NCI-H345 (cell line): Measurements from ENCODE around the gene CAV3.
A peak's percentile ranks its signal among the peaks of the same experiment; 100 is the strongest.
"Not testable (repeated sequence)": the region's sequence is repeated elsewhere in the genome, so short reads cannot be mapped to it uniquely, and the experiment has no call there.

Experiments used
- DNase-seq: peaks from one replicate; lab custom pipeline; 2025; lab: John Stamatoyannopoulos, UW

CAV3 gene

GRCh38 chr3:8733332-8734094 lies at the start of gene CAV3:
TSS of gene CAV3 (plus strand) at chr3:8733802. CDS start at chr3:8733877, 75 bp downstream.
- DNase-seq: no peak

DNA sequence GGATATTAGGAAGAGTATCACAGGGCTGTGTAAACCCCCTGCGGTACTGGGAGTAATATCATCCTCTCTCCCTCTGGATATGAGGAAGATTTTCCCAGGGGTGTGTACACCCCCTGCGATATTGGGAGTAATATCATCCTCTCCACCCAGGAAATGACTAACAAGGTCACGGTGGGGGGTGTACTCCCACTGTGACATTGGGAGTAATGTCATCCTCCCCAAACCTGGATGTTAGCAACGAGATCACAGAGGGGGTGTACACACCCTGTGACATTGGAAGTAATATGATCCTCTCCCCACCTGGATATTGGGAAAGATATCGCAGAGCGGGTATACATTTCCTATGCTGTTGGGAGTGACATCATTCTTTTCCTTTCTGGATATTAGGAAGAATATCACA lies 48.6 kb upstream of the CAV3 start:
- DNase-seq: not testable (repeated sequence)

DNA sequence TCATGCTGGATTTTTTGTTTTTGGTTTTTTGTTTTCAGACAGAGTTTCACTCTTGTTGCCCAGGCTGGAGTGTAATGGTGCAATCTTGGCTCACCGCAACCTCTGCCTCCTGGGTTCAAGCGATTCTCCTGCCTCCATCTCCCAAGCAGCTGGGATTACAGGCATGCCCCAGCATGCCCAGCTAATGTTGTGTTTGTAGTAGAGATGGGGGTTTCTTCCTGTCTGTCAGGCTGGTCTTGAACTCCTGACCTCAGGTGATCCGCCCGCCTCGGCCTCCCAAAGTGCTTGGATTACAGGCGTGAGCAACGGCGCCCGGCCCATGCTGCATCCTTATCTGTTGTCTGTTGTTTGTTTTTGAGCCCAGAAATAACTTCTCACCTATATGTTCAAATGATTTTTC lies 42.3 kb upstream of the CAV3 start:
- not testable (repeated sequence) for DNase-seq

DNA sequence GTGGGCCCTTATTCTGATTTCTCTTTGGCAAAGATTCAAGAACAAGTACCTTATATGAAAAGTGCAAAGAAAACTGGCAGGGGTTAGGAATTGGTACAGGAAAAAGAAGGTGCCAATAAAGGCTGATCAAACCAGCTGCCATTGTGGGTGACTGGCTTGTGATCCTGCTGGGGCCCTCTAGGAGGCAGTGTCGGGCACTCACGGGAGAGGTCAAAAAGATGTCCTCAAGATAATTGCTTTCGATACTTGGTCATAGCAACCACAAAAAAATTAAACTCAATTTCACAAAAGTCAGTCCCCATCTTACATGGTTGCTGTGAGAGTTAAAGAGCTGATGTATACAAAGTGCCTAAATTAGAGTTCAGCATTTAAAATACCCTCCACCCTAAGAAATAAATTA lies 31.0 kb upstream of the CAV3 start:
- DNase-seq: no peak

- no peak for DNase-seq
These were observed 28.0 kb upstream of the CAV3 start for GRCh38 chr3:8705575-8705974.

- no peak for DNase-seq
These were observed 24.3 kb upstream of the CAV3 start for GRCh38 chr3:8709287-8709686.

DNA sequence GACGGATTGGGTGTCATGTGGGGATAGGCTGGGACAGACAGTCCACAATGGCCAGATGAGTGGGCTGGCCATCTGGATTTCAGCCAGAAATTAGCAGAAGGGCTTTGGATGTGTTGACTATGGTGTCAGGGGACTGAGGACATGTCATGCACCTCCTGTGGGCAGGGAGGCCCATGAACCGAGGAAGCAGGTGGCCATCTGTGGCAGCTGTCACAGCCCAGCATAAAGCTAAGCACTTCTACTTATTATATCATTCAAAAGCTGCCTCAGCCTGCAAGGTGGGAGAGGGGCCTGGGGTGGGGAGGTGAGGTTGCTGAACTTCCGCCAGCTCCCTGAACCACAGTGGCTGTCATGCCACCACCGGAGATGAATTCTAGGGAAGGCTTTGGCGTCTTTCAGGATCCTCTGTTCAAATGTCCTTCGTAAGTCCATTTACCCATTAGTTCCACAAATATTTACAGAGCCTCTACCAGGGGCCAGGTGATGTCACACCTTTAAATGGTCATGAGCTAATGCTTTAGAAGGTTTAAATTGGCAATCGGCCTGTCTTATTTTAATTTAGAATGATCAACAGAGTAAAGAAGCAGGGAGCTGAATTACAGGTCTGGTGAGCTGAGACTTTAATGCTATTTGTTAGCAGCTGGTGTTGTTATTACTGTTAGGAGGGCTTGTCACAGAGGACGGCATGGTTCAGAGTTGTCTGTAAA lies 23.6 kb upstream of the CAV3 start:
- peak; percentile 56 for DNase-seq

- DNase-seq: peak; percentile 37
These were observed 21.3 kb upstream of the CAV3 start for GRCh38 chr3:8712045-8712907.

GRCh38 chr3:8712908-8713255 lies 20.7 kb upstream of the CAV3 start:
- DNase-seq: no peak

GRCh38 chr3:8713901-8714759 lies 19.5 kb upstream of the CAV3 start:
- no peak for DNase-seq

GRCh38 chr3:8715757-8716156 lies 17.8 kb upstream of the CAV3 start:
- DNase-seq: peak; percentile 6

DNA sequence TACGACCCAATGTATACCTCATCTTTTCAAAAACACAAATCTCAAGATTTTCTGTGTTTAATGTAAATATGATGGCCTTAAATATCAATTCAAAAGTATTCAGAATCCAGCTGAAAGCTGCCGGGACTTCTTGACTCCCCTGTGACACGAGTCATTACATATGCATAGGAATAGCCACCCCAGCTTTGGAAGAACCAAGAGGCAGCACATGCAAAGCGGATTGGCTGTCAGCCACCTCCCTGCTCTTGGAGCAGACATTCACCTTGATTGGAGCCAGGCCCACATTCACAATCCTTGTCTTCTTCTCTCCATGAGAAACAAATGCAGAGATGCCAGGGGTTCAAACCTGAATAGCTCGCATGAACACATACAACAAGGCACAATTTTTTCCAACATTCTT lies 10.8 kb upstream of the CAV3 start:
- no peak for DNase-seq

- DNase-seq: no peak
These were observed 10.0 kb upstream of the CAV3 start for GRCh38 chr3:8723612-8724011.

DNA sequence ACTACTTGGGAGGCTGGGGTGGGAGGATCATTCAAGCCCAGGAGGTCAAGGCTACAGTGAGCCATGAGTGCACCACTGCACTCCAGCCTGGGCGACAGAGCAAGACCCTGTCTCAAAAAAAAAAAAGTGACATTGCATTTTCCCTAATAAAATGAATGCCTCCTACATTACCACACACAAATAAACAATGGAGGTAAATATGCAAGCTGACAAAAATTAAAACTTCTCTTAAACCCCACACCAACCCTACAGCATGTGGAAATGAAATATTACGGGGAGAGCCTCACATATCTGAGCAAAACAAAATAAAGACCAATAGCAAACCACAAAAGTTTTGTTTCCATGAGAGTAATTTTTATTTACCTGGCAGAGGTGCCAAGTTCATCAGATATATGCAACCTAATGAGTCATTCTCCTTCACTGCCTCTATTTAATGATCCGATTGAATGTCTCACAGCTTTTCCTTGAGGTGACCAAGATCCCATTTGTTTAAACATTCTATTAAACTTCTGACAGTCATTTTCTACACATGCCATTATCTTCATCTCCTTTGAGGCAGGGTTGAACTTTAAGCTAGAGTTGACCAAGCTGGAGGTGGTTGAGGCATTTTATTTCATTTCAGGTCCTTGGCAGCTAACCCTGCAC lies 9.4 kb upstream of the CAV3 start:
- no peak for DNase-seq

DNA sequence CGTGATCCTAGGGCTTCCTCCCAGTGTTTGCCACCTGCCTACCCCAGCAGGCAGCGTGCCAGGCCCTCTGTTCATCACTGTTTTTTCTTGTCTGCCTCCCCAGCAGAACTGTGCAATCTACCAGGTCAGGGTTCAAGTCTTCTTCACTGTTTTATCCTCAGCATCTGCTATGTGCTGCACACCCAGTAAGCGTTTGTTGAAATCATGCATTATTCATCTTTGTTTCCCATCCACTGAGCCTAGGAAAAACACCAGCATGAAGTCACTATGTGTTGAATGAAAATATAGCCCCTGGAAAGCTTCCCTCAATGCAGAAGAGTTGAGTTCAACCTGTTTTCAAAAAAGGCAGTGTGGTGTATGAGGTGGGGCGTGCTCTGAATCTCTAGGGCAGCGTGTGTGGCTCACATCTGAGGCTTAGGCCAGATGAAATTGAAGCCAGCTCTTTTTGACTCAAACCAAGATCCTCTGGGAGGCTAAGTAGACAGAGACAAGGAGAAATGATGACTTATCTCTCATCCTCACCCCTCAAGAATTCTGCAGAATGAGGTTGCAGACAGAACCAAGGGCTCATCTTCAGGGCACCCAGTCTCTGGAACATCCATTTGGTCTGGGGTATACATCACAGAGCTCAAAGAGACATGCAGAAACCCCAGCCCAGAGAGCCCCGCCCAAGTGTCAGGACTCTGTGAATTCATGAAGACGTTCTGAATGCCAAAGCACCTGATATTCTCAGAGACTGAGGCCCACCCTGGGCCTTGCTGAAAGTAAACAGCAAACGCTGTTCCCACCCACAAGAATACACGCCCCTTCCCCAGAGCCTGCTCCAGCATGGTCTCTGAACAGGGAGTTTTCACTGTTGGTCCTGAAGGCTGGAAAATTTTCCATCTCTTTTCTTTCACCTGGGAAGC lies 5.7 kb upstream of the CAV3 start:
- peak; percentile 14 for DNase-seq

GRCh38 chr3:8729479-8729878 lies 4.1 kb upstream of the CAV3 start:
- no peak for DNase-seq

GRCh38 chr3:8730656-8731055 lies 2.9 kb upstream of the CAV3 start:
- DNase-seq: no peak

- no peak for DNase-seq
These were observed 1.2 kb upstream of the CAV3 start for GRCh38 chr3:8732413-8732812.

DNA sequence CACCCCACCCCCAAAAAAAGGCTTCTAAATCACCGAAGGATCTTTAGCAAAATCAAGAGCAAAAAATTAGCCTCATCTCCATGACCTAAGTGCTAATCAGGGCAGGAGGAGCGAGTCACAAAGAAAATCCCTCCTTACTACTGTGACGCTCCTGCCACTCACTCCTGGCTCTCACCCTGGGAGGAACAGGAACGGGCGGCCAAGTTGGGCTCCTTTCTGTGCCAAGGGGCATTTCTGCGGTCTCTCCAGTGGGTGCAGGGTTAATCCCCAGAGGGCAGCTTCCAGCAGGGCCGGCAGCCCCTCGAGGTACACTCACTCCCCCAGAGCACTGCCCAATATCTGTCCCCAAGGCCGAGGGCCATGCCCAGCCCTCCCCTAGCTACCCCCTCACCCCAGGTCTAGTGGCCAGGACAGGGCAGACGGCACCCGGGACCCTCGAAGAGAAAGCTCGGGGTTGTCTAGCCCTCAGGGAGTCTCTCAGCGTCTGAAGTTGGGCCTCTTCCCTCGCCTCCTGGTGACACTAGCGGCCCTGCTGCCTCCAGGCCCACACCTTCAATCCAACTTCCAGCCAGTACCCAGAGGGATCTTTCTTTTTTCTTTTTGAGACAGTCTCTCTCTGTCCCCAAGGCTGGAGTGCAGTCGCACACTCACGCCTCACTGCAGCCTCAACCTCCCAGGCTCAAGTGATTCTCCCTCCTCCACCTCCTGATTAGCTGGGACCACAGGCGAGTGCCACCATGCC lies 706 bp downstream of the CAV3 start:
- DNase-seq: no peak

DNA sequence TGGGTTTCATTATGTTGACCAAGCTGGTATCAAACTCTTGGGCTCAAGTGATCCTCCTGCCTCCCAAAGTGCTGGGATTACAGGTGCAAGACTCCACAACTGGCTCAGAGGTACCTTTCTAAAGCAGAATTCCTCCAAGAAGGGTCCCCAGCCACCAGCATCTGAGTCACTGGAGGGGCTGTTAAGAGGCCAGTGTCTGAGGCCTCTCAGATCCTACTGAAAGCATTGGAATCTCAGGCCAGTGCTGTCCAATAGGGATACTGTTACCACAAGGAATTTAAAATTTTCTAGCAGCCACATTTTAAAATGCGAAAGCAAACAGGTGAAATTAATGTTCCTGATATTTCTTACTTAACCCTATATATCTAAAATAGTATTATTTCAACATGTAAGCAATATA lies 1.3 kb downstream of the CAV3 start:
- DNase-seq: no peak
